Measurements from ENCODE around the gene CREBRF. TPM values are rescaled to one million over a fixed set of nuclear protein-coding genes. Genes with fewer than 3 reads are reported as not detected.
A peak's percentile ranks its signal among the peaks of the same experiment; 100 is the strongest.
"Not testable (repeated sequence)": the region's sequence is repeated elsewhere in the genome, so short reads cannot be mapped to it uniquely, and the experiment has no call there.

CREBRF gene
- total and polyA plus RNA-seq, 2 donors: 12.8 to 16.7 TPM

DNA sequence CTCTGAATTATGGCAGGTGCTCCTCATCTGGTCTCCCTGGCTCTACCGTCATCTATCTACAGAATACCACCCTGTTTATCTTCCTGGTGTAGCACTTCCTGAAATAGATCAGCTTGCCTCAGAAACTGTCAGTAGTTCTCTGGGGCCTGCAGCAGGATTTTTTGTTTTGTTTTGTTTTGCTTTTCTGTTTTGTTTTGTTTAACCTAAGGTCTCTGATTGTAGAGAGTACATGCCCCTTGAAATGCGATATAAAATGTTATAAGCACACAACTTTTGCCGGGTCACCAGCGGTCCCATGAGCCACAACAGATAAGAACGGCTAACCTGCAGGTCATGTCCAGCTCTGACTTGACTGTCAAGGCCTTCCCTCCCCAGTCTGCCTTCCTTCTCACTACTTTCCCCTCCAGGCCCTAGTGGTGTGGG lies 26.6 kb upstream of the CREBRF start:
- Histone ChIP-seq H3K9me3 (ENCODE audit: control insufficient read depth in 2 of 2, insufficient read depth in 1 of 2, low read length in 1 of 2) (no peaks in the 10 kb centered on the region), H3K4me1 (ENCODE audit: control insufficient read depth in 2 of 2, insufficient read depth in 2 of 2, low read length in 2 of 2) (peaks cover 0 to 6% of the 10 kb centered on the region in 2 donors), H3K36me3 (ENCODE audit: control insufficient read depth in 2 of 2, insufficient read depth in 2 of 2, low read length in 1 of 2) (peaks cover 8 to 18% of the 10 kb centered on the region in 2 donors), H3K27me3 (ENCODE audit: control insufficient read depth in 2 of 2, insufficient read depth in 1 of 2, low read length in 1 of 2) (no peaks in the 10 kb centered on the region), H3K27ac (ENCODE audit: low read depth in 1 of 2, low read length in 1 of 2) (peak overlapping the region; percentile 12 to 70), H3K4me3 (ENCODE audit: low read length in 2 of 2) (no peak overlapping the region)
- DNase-seq (ENCODE audit: low read depth in 6 of 9, low spot score in 9 of 9): no peak
- 41% methylated on average over 5 of the region's 5 CpGs for WGBS

GRCh38 chr5:173032096-173032495 lies 24.1 kb upstream of the CREBRF start:
- not testable (repeated sequence) for H3K27me3 ChIP-seq (ENCODE audit: control insufficient read depth in 2 of 2, insufficient read depth in 1 of 2, low read length in 1 of 2); DNase-seq (ENCODE audit: low read depth in 6 of 9, low spot score in 9 of 9); H3K27ac ChIP-seq (ENCODE audit: low read depth in 1 of 2, low read length in 1 of 2); H3K9me3 ChIP-seq (ENCODE audit: control insufficient read depth in 2 of 2, insufficient read depth in 1 of 2, low read length in 1 of 2); H3K4me1 ChIP-seq (ENCODE audit: control insufficient read depth in 2 of 2, insufficient read depth in 2 of 2, low read length in 2 of 2); H3K4me3 ChIP-seq (ENCODE audit: low read length in 2 of 2)
- H3K36me3 ChIP-seq (ENCODE audit: control insufficient read depth in 2 of 2, insufficient read depth in 2 of 2, low read length in 1 of 2): peaks cover 10 to 35% of the 10 kb centered on the region in 2 donors
- WGBS: 98% methylated on average over 3 of the region's 3 CpGs

- DNase-seq (ENCODE audit: low read depth in 6 of 9, low spot score in 9 of 9): no peak
- H3K4me1 ChIP-seq (ENCODE audit: control insufficient read depth in 2 of 2, insufficient read depth in 2 of 2, low read length in 2 of 2): peaks cover 0 to 6% of the 10 kb centered on the region in 2 donors
- WGBS: over 99% methylated on average over 3 of the region's 3 CpGs
Observed at GRCh38 chr5:173032730-173033129, 23.4 kb upstream of the CREBRF start.

DNA sequence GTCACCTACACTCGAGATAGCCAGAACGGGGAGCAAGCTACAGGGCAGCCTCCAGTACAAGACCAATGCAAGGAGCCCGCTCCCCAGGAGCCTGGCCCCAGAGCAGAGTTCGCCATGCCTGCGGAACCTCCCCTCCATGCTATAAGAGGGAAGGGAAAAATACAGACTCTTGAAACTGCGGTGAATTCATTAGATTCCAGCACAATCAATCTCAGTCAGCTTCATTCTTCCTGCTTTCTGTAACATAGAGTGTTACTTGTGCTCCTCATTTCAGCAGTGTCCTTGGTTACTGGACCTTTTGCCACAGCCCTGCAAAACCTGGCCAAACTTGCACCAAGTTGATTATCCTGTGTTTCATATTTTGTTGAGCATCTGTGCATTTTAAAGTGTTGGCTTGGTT lies 22.2 kb upstream of the CREBRF start:
- WGBS: 97% methylated on average over 6 of the region's 6 CpGs

More at GRCh38 chr5:173032730-173033129, 23.4 kb upstream of the CREBRF start:
- Histone ChIP-seq H3K9me3 (ENCODE audit: control insufficient read depth in 2 of 2, insufficient read depth in 1 of 2, low read length in 1 of 2) (no peaks in the 10 kb centered on the region), H3K4me3 (ENCODE audit: low read length in 2 of 2) (no peak overlapping the region), H3K36me3 (ENCODE audit: control insufficient read depth in 2 of 2, insufficient read depth in 2 of 2, low read length in 1 of 2) (peaks cover 10 to 34% of the 10 kb centered on the region in 2 donors), H3K27me3 (ENCODE audit: control insufficient read depth in 2 of 2, insufficient read depth in 1 of 2, low read length in 1 of 2) (no peaks in the 10 kb centered on the region), H3K27ac (ENCODE audit: low read depth in 1 of 2, low read length in 1 of 2) (no peak overlapping the region)

DNA sequence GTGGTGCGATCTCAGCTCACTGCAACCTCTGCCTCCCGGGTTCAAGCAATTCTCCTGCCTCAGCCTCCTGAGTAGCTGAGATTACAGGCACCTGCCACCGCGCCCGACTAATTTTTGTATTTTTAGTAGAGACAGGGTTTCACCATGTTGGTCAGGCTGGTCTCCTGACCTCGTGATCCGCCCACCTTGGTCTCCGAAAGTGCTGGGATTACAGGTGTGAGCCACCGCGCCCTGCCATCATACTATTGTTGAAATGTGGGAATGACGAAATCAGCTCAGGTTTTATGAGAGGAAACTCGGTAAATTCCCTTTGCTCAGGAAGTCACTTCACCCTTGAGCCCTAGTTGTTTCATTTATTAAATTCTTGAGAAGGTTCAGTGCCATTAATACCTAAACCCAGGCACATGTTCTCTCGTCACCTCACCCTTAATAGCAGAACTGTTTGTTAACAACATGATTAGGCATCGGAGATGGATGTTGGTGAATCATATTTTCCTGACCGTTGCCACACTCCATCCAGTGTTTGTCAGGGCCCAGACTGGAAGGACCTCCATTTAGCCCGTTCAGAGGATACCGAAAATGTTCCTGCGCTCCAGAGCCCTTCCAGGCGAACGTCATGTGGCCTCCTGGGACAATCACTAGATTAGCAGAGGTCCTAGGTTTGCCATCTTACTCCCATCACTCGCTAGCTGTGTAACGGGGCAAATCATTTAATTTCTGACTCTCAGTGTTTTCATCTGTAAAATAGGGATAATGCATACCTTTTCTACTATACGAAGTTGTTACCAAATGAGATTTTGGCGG lies 20.0 kb upstream of the CREBRF start:
- peaks cover 10 to 25% of the 10 kb centered on the region in 2 donors for H3K36me3 ChIP-seq (ENCODE audit: control insufficient read depth in 2 of 2, insufficient read depth in 2 of 2, low read length in 1 of 2)
- H3K4me3 ChIP-seq (ENCODE audit: low read length in 2 of 2): no peak overlapping the region
- H3K4me1 ChIP-seq (ENCODE audit: control insufficient read depth in 2 of 2, insufficient read depth in 2 of 2, low read length in 2 of 2): no peaks in the 10 kb centered on the region
- H3K27ac ChIP-seq (ENCODE audit: low read depth in 1 of 2, low read length in 1 of 2): peak overlapping the region; percentile 61 to 74
- no peaks in the 10 kb centered on the region for H3K9me3 ChIP-seq (ENCODE audit: control insufficient read depth in 2 of 2, insufficient read depth in 1 of 2, low read length in 1 of 2)
- WGBS: 90% methylated on average over 24 of the region's 24 CpGs
- DNase-seq (ENCODE audit: low read depth in 6 of 9, low spot score in 9 of 9): no peak
- H3K27me3 ChIP-seq (ENCODE audit: control insufficient read depth in 2 of 2, insufficient read depth in 1 of 2, low read length in 1 of 2): no peaks in the 10 kb centered on the region

More for the DNA sequence above, 22.2 kb upstream of the CREBRF start:
- peaks cover 10 to 25% of the 10 kb centered on the region in 2 donors for H3K36me3 ChIP-seq (ENCODE audit: control insufficient read depth in 2 of 2, insufficient read depth in 2 of 2, low read length in 1 of 2)
- no peak overlapping the region for H3K4me3 ChIP-seq (ENCODE audit: low read length in 2 of 2)
- no peaks in the 10 kb centered on the region for H3K27me3 ChIP-seq (ENCODE audit: control insufficient read depth in 2 of 2, insufficient read depth in 1 of 2, low read length in 1 of 2)
- H3K4me1 ChIP-seq (ENCODE audit: control insufficient read depth in 2 of 2, insufficient read depth in 2 of 2, low read length in 2 of 2): peaks cover 0 to 3% of the 10 kb centered on the region in 2 donors
- no peak overlapping the region for H3K27ac ChIP-seq (ENCODE audit: low read depth in 1 of 2, low read length in 1 of 2)
- DNase-seq (ENCODE audit: low read depth in 6 of 9, low spot score in 9 of 9): no peak
- H3K9me3 ChIP-seq (ENCODE audit: control insufficient read depth in 2 of 2, insufficient read depth in 1 of 2, low read length in 1 of 2): no peaks in the 10 kb centered on the region

GRCh38 chr5:173039188-173039587 lies 17.0 kb upstream of the CREBRF start:
- Histone ChIP-seq H3K4me1 (ENCODE audit: control insufficient read depth in 2 of 2, insufficient read depth in 2 of 2, low read length in 2 of 2) (no peaks in the 10 kb centered on the region), H3K9me3 (ENCODE audit: control insufficient read depth in 2 of 2, insufficient read depth in 1 of 2, low read length in 1 of 2) (no peaks in the 10 kb centered on the region), H3K27me3 (ENCODE audit: control insufficient read depth in 2 of 2, insufficient read depth in 1 of 2, low read length in 1 of 2) (no peaks in the 10 kb centered on the region), H3K36me3 (ENCODE audit: control insufficient read depth in 2 of 2, insufficient read depth in 2 of 2, low read length in 1 of 2) (peaks cover 7 to 19% of the 10 kb centered on the region in 2 donors), H3K4me3 (ENCODE audit: low read length in 2 of 2) (no peak overlapping the region), H3K27ac (ENCODE audit: low read depth in 1 of 2, low read length in 1 of 2) (no peak overlapping the region)
- WGBS: 98% methylated on average over 3 of the region's 3 CpGs
- no peak for DNase-seq (ENCODE audit: low read depth in 6 of 9, low spot score in 9 of 9)

GRCh38 chr5:173039964-173040363 lies 16.2 kb upstream of the CREBRF start:
- no peaks in the 10 kb centered on the region for H3K9me3 ChIP-seq (ENCODE audit: control insufficient read depth in 2 of 2, insufficient read depth in 1 of 2, low read length in 1 of 2)
- H3K36me3 ChIP-seq (ENCODE audit: control insufficient read depth in 2 of 2, insufficient read depth in 2 of 2, low read length in 1 of 2): peaks cover 2 to 12% of the 10 kb centered on the region in 2 donors
- no peaks in the 10 kb centered on the region for H3K4me1 ChIP-seq (ENCODE audit: control insufficient read depth in 2 of 2, insufficient read depth in 2 of 2, low read length in 2 of 2)
- WGBS: 98% methylated on average over 5 of the region's 5 CpGs
- DNase-seq (ENCODE audit: low read depth in 6 of 9, low spot score in 9 of 9): no peak
- H3K4me3 ChIP-seq (ENCODE audit: low read length in 2 of 2): no peak overlapping the region
- no peaks in the 10 kb centered on the region for H3K27me3 ChIP-seq (ENCODE audit: control insufficient read depth in 2 of 2, insufficient read depth in 1 of 2, low read length in 1 of 2)
- no peak overlapping the region for H3K27ac ChIP-seq (ENCODE audit: low read depth in 1 of 2, low read length in 1 of 2)

GRCh38 chr5:173041881-173042762 lies 14.0 kb upstream of the CREBRF start:
- Histone ChIP-seq H3K4me1 (ENCODE audit: control insufficient read depth in 2 of 2, insufficient read depth in 2 of 2, low read length in 2 of 2) (no peaks in the 10 kb centered on the region), H3K4me3 (ENCODE audit: low read length in 2 of 2) (no peak overlapping the region), H3K27ac (ENCODE audit: low read depth in 1 of 2, low read length in 1 of 2) (no peak overlapping the region), H3K9me3 (ENCODE audit: control insufficient read depth in 2 of 2, insufficient read depth in 1 of 2, low read length in 1 of 2) (no peaks in the 10 kb centered on the region), H3K36me3 (ENCODE audit: control insufficient read depth in 2 of 2, insufficient read depth in 2 of 2, low read length in 1 of 2) (no peaks in the 10 kb centered on the region), H3K27me3 (ENCODE audit: control insufficient read depth in 2 of 2, insufficient read depth in 1 of 2, low read length in 1 of 2) (no peaks in the 10 kb centered on the region)
- DNase-seq (ENCODE audit: low read depth in 6 of 9, low spot score in 9 of 9): no peak
- WGBS: 96% methylated on average over 7 of the region's 7 CpGs

GRCh38 chr5:173042763-173043107 lies 13.4 kb upstream of the CREBRF start:
- no peaks in the 10 kb centered on the region for H3K36me3 ChIP-seq (ENCODE audit: control insufficient read depth in 2 of 2, insufficient read depth in 2 of 2, low read length in 1 of 2)
- no peaks in the 10 kb centered on the region for H3K9me3 ChIP-seq (ENCODE audit: control insufficient read depth in 2 of 2, insufficient read depth in 1 of 2, low read length in 1 of 2)
- 97% methylated on average over 3 of the region's 3 CpGs for WGBS
- H3K4me3 ChIP-seq (ENCODE audit: low read length in 2 of 2): no peak overlapping the region
- H3K27me3 ChIP-seq (ENCODE audit: control insufficient read depth in 2 of 2, insufficient read depth in 1 of 2, low read length in 1 of 2): no peaks in the 10 kb centered on the region
- no peak overlapping the region for H3K27ac ChIP-seq (ENCODE audit: low read depth in 1 of 2, low read length in 1 of 2)
- no peak for DNase-seq (ENCODE audit: low read depth in 6 of 9, low spot score in 9 of 9)
- no peaks in the 10 kb centered on the region for H3K4me1 ChIP-seq (ENCODE audit: control insufficient read depth in 2 of 2, insufficient read depth in 2 of 2, low read length in 2 of 2)
